ENCODE results near the gene ADH1C.
"Not testable (repeated sequence)": the region's sequence is repeated elsewhere in the genome, so short reads cannot be mapped to it uniquely, and the experiment has no call there.

The ADH1C gene

GRCh38 chr4:99359480-99360204, 7.1 kb upstream of the ADH1C start:
- no peak for DNase-seq (ENCODE audit: low read depth in 4 of 4, low spot score in 1 of 4)

- DNase-seq (ENCODE audit: low read depth in 4 of 4, low spot score in 1 of 4), result no peak
Measured at GRCh38 chr4:99357948-99358347, 5.4 kb upstream of the ADH1C start.

- no peak for DNase-seq (ENCODE audit: low read depth in 4 of 4, low spot score in 1 of 4)
Measured at GRCh38 chr4:99356992-99357391, 4.4 kb upstream of the ADH1C start.

GRCh38 chr4:99356149-99356548, 3.6 kb upstream of the ADH1C start:
- DNase-seq (ENCODE audit: low read depth in 4 of 4, low spot score in 1 of 4), result not testable (repeated sequence)

GRCh38 chr4:99351487-99351886, 1.1 kb downstream of the ADH1C start:
- no peak for DNase-seq (ENCODE audit: low read depth in 4 of 4, low spot score in 1 of 4)

- DNase-seq (ENCODE audit: low read depth in 4 of 4, low spot score in 1 of 4), result no peak
Measured at GRCh38 chr4:99349338-99349737, 3.2 kb downstream of the ADH1C start.

GRCh38 chr4:99342624-99343023, 9.9 kb downstream of the ADH1C start:
- not testable (repeated sequence) for DNase-seq (ENCODE audit: low read depth in 4 of 4, low spot score in 1 of 4)

- DNase-seq (ENCODE audit: low read depth in 4 of 4, low spot score in 1 of 4), result no peak
Measured at GRCh38 chr4:99341426-99341825, 11.1 kb downstream of the ADH1C start.

GRCh38 chr4:99339172-99339571, 13.4 kb downstream of the ADH1C start:
- DNase-seq (ENCODE audit: low read depth in 4 of 4, low spot score in 1 of 4), result no peak

- DNase-seq (ENCODE audit: low read depth in 4 of 4, low spot score in 1 of 4), result no peak
Measured at GRCh38 chr4:99336553-99336952, 16.0 kb downstream of the ADH1C start.

GRCh38 chr4:99334880-99335279, 17.7 kb downstream of the ADH1C start:
- no peak for DNase-seq (ENCODE audit: low read depth in 4 of 4, low spot score in 1 of 4)

GRCh38 chr4:99330648-99331047, 21.9 kb downstream of the ADH1C start:
- no peak for DNase-seq (ENCODE audit: low read depth in 4 of 4, low spot score in 1 of 4)

GRCh38 chr4:99329876-99330275, 22.7 kb downstream of the ADH1C start:
- DNase-seq (ENCODE audit: low read depth in 4 of 4, low spot score in 1 of 4), result no peak

GRCh38 chr4:99324979-99325378, 27.6 kb downstream of the ADH1C start:
- no peak for DNase-seq (ENCODE audit: low read depth in 4 of 4, low spot score in 1 of 4)

- no peak for DNase-seq (ENCODE audit: low read depth in 4 of 4, low spot score in 1 of 4)
Measured at GRCh38 chr4:99324361-99324760, 28.2 kb downstream of the ADH1C start.

- no peak for DNase-seq (ENCODE audit: low read depth in 4 of 4, low spot score in 1 of 4)
Measured at GRCh38 chr4:99323756-99324155, 28.8 kb downstream of the ADH1C start.

GRCh38 chr4:99321241-99322191, 31.0 kb downstream of the ADH1C start, which contains the start of gene ADH1B:
Gene ADH1B, minus strand, starts transcription at chr4:99321401. Its CDS starts 70 bp downstream, at chr4:99321331.
- DNase-seq (ENCODE audit: low read depth in 4 of 4, low spot score in 1 of 4), result no peak

- DNase-seq (ENCODE audit: low read depth in 4 of 4, low spot score in 1 of 4), result not testable (repeated sequence)
Measured at GRCh38 chr4:99317811-99318210, 34.7 kb downstream of the ADH1C start.

GRCh38 chr4:99317354-99317753, 35.2 kb downstream of the ADH1C start:
- DNase-seq (ENCODE audit: low read depth in 4 of 4, low spot score in 1 of 4), result no peak

GRCh38 chr4:99315839-99316238, 36.7 kb downstream of the ADH1C start:
- DNase-seq (ENCODE audit: low read depth in 4 of 4, low spot score in 1 of 4), result no peak

- DNase-seq (ENCODE audit: low read depth in 4 of 4, low spot score in 1 of 4), result no peak
Measured at GRCh38 chr4:99314211-99314610, 38.3 kb downstream of the ADH1C start.

GRCh38 chr4:99310389-99310788, 42.2 kb downstream of the ADH1C start:
- no peak for DNase-seq (ENCODE audit: low read depth in 4 of 4, low spot score in 1 of 4)
